HG03045 (cell line): ENCODE data around the gene EZR.
A peak's percentile ranks its signal among the peaks of the same experiment; 100 is the strongest.
"Not testable (repeated sequence)": the region's sequence is repeated elsewhere in the genome, so short reads cannot be mapped to it uniquely, and the experiment has no call there.

ENCODE experiments used
- ATAC-seq: cut with Tn5 transposase; IDR thresholded peaks from one replicate; pipeline ENCODE4 v1.9.1; 2021; ENCODE audit warnings: mild to moderate bottlenecking, moderate library complexity; ENCODE audit not compliant: unreplicated experiment

EZR gene

GRCh38 chr6:158843751-158844683, 24.8 kb upstream of the EZR start:
- no peak for ATAC-seq

DNA sequence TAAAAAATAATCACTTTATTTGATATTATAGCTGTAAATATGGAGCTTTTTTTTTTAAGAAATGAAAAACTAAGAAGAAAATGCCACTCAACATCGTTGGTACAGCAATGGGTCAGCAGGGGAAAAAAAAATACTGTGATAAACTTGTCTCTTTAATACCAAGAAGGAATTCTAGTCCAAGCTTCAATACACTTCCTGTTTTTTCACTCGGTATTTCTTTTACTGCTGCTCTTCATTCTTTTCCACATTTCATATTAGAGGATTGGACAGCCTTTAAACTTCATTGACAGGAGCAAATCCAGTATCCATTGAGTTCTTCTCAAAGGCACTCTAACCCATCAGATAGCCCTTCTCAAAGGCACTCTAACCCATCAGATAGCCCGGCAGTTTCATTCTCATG, 22.2 kb upstream of the EZR start:
- ATAC-seq, result no peak

DNA sequence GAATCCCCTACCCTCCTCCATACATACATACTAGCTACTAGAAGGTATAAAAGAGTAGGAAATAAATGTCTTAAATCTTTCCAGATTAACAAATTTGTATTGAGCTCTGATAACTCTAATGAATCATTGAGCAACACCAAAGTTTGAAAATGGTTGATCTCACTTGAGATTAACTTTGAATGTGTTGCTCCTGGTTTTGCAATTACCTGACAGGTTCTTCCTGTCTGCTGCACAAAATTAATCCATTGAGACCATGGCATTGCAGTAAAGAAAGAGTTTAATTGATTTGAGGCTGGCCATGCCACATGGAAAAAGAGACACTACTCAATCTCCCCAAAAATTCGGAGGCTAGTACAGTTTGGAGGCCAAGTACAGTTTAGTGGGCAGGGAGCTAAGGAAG, 21.3 kb upstream of the EZR start:
- ATAC-seq, result no peak

DNA sequence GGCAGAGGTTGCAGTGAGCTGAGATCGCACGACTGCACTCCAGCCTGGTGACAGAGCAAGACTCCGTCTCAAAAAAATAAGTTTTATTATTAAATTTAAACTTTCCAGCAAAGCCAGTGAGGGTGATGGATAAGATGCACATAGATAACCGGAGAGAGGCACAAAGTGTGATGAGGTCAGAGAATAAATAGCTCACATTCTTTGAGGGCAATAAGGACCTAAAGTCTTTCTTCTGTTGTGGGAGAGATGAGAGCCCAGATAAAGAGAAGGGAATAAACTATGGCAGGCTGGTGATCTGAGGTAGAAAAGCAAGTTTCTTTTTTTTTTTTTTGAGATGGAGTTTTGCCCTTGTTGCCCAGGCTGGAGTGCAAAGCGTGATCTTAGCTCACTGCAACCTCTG, 20.6 kb upstream of the EZR start:
- no peak for ATAC-seq

- not testable (repeated sequence) for ATAC-seq
These were observed 19.6 kb upstream of the EZR start for GRCh38 chr6:158838790-158839189.

GRCh38 chr6:158837684-158838625, 18.8 kb upstream of the EZR start:
- ATAC-seq, result no peak

DNA sequence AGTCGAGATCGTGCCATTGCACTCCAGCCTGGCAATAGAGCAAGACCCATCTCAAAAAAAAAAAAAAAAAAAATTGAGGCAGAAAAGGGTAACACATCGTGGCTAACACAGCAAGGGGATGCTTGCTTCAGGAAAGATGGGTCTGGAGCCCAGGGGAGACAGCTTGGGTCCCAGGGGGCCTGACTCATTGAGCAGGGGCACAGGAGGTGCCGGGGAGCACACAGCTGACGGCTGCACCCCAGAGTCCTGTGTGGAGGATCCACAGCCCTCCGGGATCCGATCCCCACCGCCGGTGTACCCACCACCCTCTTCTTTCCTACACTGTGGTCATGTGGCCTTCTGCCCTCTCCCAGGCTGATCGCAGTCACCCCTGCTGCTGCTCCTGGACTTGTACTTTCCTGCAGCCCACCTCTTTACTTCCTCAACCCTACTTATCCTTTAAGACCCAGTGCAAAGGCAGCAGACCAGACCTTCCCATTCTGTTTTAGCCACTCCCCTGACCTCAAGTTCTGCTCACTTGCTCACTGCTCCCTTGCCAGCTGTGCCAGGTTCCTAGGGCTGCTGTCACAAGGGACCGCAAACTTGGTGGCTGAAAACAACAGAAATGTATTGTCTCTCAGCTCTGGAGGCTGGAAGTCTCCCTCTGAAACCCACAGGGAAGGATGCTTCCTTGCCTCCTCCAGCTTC, 17.6 kb upstream of the EZR start:
- no peak for ATAC-seq

DNA sequence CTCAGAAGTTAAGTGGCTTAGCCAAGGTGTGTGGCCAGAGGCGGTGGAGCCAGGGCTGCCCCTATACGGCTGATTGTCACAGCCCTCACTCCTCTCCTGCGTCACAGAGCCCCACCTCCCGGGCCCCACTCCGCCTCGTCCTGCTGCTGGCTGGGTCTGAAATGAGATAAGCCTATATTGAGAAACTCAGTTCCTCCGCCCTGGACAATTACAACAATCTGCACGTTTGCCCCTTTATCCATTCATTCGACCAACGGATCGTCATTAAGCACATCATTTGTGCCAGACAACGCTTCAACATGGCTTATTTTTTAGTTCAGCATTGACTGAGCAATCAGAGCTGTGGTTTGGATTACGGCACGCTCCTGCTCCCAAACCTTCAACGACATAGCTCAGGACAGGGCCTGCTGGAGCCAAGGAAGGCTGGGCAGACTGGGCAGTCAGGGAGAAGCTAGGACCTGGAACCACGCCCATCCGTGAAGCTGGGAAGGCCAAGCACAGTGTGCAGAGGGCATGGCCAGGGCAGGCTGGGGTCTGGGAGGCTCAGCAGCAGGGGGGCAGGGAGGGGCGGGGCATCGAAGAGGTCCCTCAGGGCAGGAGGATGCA, 16.6 kb upstream of the EZR start:
- ATAC-seq, result no peak

GRCh38 chr6:158834675-158835385, 15.7 kb upstream of the EZR start:
- ATAC-seq, result no peak

- not testable (repeated sequence) for ATAC-seq
These were observed 13.6 kb upstream of the EZR start for GRCh38 chr6:158832807-158833206.

DNA sequence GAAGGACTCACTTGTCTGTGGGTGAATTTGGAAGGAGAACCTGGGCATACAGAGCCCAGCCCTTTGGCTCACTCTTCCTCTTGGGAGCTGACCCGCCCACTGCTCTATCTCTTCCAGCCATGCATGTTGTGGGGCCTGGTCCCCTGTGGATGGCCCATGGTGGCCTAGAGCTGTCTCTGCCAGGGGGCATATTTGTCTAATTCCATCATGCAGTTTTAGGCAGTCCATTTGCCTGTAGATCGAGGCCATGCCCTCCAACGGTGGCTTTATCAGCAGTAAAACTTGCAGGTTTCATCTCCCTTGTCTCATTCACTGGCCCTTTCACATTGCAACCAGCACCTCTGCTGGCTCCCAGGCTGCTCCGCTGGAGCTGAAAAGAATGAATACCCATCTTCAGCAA, 12.9 kb upstream of the EZR start:
- no peak for ATAC-seq

GRCh38 chr6:158831571-158831970, 12.4 kb upstream of the EZR start:
- ATAC-seq, result no peak

GRCh38 chr6:158830736-158831135, 11.6 kb upstream of the EZR start:
- no peak for ATAC-seq

DNA sequence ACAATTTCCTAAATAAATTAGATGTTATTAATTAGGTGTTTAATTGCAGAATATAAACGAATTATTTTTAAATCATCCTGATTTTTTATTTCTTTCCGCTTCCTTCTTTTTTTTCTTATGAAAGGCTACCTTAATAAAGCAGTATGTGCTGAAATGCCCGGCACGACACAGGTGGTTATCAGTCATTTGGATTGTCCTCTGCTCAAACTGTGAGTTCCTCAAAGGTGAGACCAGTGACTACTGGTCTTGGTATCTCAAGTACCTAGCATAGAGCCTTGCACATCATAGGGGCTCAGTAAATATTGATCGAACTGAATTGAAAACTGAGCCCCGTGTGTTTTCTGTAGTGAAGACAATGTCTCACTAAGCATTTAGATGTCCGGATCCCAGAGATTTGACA, 9.6 kb upstream of the EZR start:
- no peak for ATAC-seq

DNA sequence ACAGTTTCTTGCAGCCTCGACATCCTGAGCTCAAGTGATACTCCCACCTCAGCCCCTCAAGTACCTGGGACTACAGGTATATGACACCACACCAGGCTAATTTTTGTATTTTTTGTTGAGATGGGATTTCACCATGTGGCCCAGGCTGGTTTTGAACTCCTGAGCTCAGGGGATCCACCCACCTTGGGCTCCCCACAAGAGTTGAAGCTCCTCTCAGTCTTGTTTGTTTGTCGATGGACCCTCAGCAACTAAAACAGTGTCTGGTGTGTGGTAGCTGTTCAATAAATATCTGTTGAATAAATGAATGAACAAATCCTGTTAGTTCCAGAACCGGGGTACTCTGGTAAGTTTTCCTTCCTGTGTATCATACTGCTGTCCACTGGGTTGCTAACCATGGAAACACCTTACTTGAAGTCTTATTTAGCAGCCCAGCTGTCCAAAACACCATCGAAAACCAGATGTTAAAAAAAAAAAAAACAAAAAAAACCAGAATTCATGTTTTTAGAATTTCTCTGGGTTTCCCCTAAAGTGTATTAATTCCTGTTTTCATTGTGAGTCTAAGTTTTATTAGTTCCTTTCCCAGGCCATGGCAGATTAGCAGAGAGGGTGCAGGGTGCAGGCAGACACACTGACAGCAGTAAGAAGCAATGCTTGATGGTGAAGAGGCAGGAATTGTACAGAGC, 7.8 kb upstream of the EZR start:
- ATAC-seq, result peak; percentile 59

GRCh38 chr6:158825951-158826306, 6.8 kb upstream of the EZR start:
- no peak for ATAC-seq

- no peak for ATAC-seq
These were observed 6.1 kb upstream of the EZR start for GRCh38 chr6:158825038-158825950.

GRCh38 chr6:158823616-158824015, 4.4 kb upstream of the EZR start:
- ATAC-seq, result not testable (repeated sequence)
